Spinal cord (tissue), 10 donors: ENCODE data around the gene RPL22L1. TPM values are rescaled to one million over a fixed set of nuclear protein-coding genes. Genes with fewer than 3 reads are reported as not detected.
"Not testable (repeated sequence)": the region's sequence is repeated elsewhere in the genome, so short reads cannot be mapped to it uniquely, and the experiment has no call there.

Experiments
- DNase-seq, 6 donors: peaks; one replicate each; pipeline versions ENCODE4 v3.0.0 to v3.0.0-alpha.2; 2013 to 2015; ENCODE audit warnings: low spot score in 6 of 6, low read depth in 4 of 6
- H3K27ac ChIP-seq: one replicate; pipeline ENCODE4 v1.5.1; 2013; ENCODE audit warnings: low read depth, low read length, control low read depth
- H3K27me3 ChIP-seq: one replicate; pipeline ENCODE4 v1.6.1; 2013; ENCODE audit warnings: low read length; ENCODE audit not compliant: control insufficient read depth, insufficient read depth
- H3K36me3 ChIP-seq: one replicate; pipeline ENCODE4 v1.6.1; 2013; ENCODE audit warnings: low read length; ENCODE audit not compliant: control insufficient read depth, insufficient read depth
- H3K4me1 ChIP-seq: one replicate; pipeline ENCODE4 v1.6.1; 2013; ENCODE audit warnings: low read length; ENCODE audit not compliant: control insufficient read depth, insufficient read depth
- H3K4me3 ChIP-seq: one replicate; pipeline ENCODE4 v1.5.1; 2013; ENCODE audit warnings: low read depth, low read length, control low read depth
- H3K9me3 ChIP-seq: one replicate; pipeline ENCODE4 v1.6.1; 2013; ENCODE audit warnings: low read length; ENCODE audit not compliant: control insufficient read depth, insufficient read depth
- WGBS: methylation state at CpG from one replicate; pipeline ENCODE4 v1.1.5; 2013; ENCODE audit warnings: missing lambda C conversion rate; ENCODE audit not compliant: insufficient coverage; 5-methylcytosine and 5-hydroxymethylcytosine counted together
- polyA plus RNA-seq, 2 donors: library from polyadenylated mRNA; unstranded; fragments of 120-200 nt; gene quantifications; one replicate each; pipeline ENCODE4 v1.2.1, GENCODE V29; 2013; ENCODE audit not compliant: insufficient read length in 2 of 2
- total RNA-seq, 2 donors: library from RNA; depleted of rRNA in 1 of 2; stranded (reverse); fragments of 120-200 nt in 1 of 2; fragments of >200 nt in 1 of 2; gene quantifications; one replicate each; pipeline versions ENCODE4 v1.2.3 to v1.2.4, GENCODE V29; 2013 to 2014
- donor health status: healthy.

RPL22L1 gene
- total and polyA plus RNA-seq, 4 donors: 25.0 to 98.2 (median 29.7) TPM

- DNase-seq: no peak
- no peak overlapping the region for H3K4me3 ChIP-seq
- WGBS: 100% methylated on average over 1 of the region's 3 CpGs
- H3K4me1 ChIP-seq: no peaks in the 10 kb centered on the region
- no peaks in the 10 kb centered on the region for H3K36me3 ChIP-seq
- no peaks in the 10 kb centered on the region for H3K9me3 ChIP-seq
- H3K27me3 ChIP-seq: no peaks in the 10 kb centered on the region
- peak overlapping the region; percentile 48 for H3K27ac ChIP-seq
These were observed 30.4 kb downstream of the RPL22L1 start for GRCh38 chr3:170839518-170840100.

GRCh38 chr3:170836491-170836890 is 33.5 kb downstream of the RPL22L1 start:
- H3K4me1 ChIP-seq: no peaks in the 10 kb centered on the region
- no CpG with 5 or more reads among the region's 4 CpGs for WGBS

DNA sequence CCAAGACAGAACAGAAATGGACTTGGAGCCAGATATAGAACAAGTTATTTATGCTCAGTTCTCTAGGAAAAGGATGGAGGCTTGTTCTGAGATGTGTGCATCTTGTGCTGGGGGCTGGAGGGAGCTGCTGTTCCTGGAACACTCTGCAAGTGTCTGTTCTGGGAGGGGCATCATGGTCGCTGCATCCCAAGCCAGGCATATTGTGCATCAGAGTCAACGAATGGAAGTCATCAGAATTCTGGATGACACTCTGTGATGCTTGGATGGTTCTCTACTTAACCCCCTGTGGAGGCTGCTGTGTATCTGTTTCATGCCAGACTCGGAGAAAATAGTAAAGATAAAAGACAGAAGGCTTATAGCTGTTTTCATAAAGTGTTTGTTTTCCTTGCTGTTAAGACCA is 34.7 kb downstream of the RPL22L1 start:
- DNase-seq: peak in 3 of 6 donors; percentile 47 to 86 (median 85)
- WGBS: 4% methylated on average over 2 of the region's 3 CpGs
- Histone ChIP-seq H3K36me3 (no peaks in the 10 kb centered on the region), H3K4me1 (no peaks in the 10 kb centered on the region), H3K9me3 (no peaks in the 10 kb centered on the region), H3K4me3 (no peak overlapping the region), H3K27ac (peak overlapping the region; percentile 45), H3K27me3 (no peaks in the 10 kb centered on the region)

More at GRCh38 chr3:170836491-170836890, 33.5 kb downstream of the RPL22L1 start:
- DNase-seq: no peak
- Histone ChIP-seq H3K4me3 (no peak overlapping the region), H3K27me3 (no peaks in the 10 kb centered on the region), H3K27ac (no peak overlapping the region), H3K36me3 (no peaks in the 10 kb centered on the region), H3K9me3 (no peaks in the 10 kb centered on the region)

GRCh38 chr3:170830580-170830979 is 39.4 kb downstream of the RPL22L1 start:
- Histone ChIP-seq H3K36me3 (no peaks in the 10 kb centered on the region), H3K27ac (no peak overlapping the region), H3K27me3 (no peaks in the 10 kb centered on the region), H3K4me1 (no peaks in the 10 kb centered on the region), H3K4me3 (no peak overlapping the region), H3K9me3 (no peaks in the 10 kb centered on the region)
- 100% methylated on average over 1 of the region's 4 CpGs for WGBS
- no peak for DNase-seq

- H3K9me3 ChIP-seq: no peaks in the 10 kb centered on the region
- no peaks in the 10 kb centered on the region for H3K27me3 ChIP-seq
- no peak overlapping the region for H3K4me3 ChIP-seq
- DNase-seq: no peak
- H3K36me3 ChIP-seq: no peaks in the 10 kb centered on the region
- H3K4me1 ChIP-seq: no peaks in the 10 kb centered on the region
- WGBS: 76% methylated on average over 9 of the region's 9 CpGs
- no peak overlapping the region for H3K27ac ChIP-seq
These were observed 40.3 kb downstream of the RPL22L1 start for GRCh38 chr3:170829546-170830272.

- Histone ChIP-seq H3K27me3 (no peaks in the 10 kb centered on the region), H3K36me3 (no peaks in the 10 kb centered on the region), H3K27ac (no peak overlapping the region), H3K9me3 (no peaks in the 10 kb centered on the region), H3K4me3 (no peak overlapping the region), H3K4me1 (no peaks in the 10 kb centered on the region)
- no CpG with 5 or more reads among the region's 2 CpGs for WGBS
- DNase-seq: no peak
These were observed 43.9 kb downstream of the RPL22L1 start for GRCh38 chr3:170826047-170826446.

DNA sequence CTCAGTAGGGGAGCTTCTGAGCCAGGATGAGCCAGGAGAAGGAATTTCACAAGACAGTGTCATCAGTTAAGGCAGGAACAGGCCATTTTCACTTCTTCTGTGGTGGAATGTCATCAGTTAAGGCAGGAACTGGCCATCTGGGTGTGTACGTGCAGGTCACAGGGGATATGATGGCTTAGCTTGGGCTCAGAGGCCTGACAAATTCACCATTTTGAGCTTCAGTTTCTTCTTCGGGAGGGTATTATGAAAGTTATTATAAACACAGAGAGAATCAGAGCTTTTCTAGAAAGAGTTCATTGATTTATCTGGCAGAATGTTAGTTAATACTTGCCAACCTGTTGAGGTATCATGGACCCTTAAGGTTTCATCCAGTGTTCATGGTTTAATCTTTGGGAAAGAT is 46.4 kb downstream of the RPL22L1 start:
- WGBS: no CpG with 5 or more reads among the region's 2 CpGs
- H3K27ac ChIP-seq, H3K36me3 ChIP-seq, H3K27me3 ChIP-seq, DNase-seq, H3K4me1 ChIP-seq, H3K4me3 ChIP-seq, H3K9me3 ChIP-seq: not testable (repeated sequence)

GRCh38 chr3:170818325-170818724 is 51.7 kb downstream of the RPL22L1 start:
- H3K4me3 ChIP-seq, H3K27me3 ChIP-seq, H3K4me1 ChIP-seq, H3K27ac ChIP-seq, H3K9me3 ChIP-seq, H3K36me3 ChIP-seq, DNase-seq: not testable (repeated sequence)
- WGBS: no CpG with 5 or more reads among the region's 1 CpG

DNA sequence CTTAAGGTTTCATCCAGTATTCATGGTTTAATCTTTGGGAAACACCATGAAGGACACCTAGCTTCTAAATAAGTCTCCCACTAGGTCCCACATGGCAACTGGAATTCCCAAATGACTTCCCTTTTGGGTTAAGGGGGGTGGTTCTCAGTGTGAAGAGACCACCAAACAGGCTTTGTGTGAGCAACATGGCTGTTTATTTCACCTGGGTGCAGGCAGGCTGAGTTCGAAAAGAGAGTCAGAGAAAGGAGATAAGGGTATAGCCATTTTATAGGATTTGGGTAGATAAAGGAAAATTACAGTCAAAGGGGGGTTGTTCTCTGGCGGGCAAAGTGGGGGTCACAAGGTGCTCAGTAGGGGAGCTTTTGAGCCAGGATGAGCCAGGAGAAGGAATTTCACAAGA is 52.5 kb downstream of the RPL22L1 start:
- H3K4me1 ChIP-seq, H3K4me3 ChIP-seq, H3K27me3 ChIP-seq, H3K27ac ChIP-seq, DNase-seq, H3K36me3 ChIP-seq, H3K9me3 ChIP-seq: not testable (repeated sequence)
- 100% methylated on average over 2 of the region's 2 CpGs for WGBS

DNA sequence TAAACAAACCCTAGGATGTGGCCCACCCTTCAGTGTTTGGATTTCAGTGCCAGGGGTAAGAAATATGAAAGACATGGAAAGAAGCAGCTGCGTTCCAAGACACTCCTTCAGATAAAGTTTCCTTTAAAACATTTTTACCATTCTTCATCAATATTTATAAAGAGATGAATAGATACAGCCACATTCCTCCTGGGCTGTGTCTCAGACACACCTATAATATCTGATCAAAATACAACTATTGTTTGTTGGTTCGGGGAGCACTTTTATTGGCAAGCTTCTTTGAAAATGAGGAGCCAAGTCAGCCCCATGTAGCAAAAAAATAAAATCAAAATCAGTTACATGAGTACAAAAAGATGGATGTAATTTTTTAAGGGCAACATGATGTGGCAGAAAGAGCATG is 53.2 kb downstream of the RPL22L1 start:
- no peak overlapping the region for H3K4me3 ChIP-seq
- DNase-seq: no peak
- WGBS: no CpG with 5 or more reads among the region's 2 CpGs
- no peak overlapping the region for H3K27ac ChIP-seq
- no peaks in the 10 kb centered on the region for H3K4me1 ChIP-seq
- no peaks in the 10 kb centered on the region for H3K27me3 ChIP-seq
- H3K36me3 ChIP-seq: no peaks in the 10 kb centered on the region
- no peaks in the 10 kb centered on the region for H3K9me3 ChIP-seq
